ENCODE measurements around the gene SLC18A3.

The SLC18A3 gene

DNA sequence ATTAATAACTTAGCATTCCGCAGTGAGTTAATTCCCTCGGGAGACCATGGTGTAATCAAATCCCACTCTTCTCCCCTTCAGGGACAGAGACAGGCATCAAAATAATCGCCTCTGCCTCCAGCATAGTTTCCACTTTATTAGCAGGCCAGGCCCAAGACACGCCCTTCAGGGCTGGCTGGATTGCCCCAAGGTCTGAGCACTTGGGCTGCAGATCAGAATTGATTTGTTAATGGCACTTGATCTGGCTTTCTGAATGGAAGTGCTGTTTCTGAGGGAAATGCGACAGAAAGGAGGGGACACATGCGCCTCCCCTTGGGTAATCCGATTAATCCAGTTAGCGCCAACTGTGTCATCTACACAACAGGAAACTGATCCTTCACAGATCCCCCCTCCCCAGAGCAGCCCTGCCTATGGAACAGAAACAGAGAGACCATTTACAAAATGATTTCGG is 19.3 kb downstream of the SLC18A3 start:
- DNase-seq = no peak

DNA sequence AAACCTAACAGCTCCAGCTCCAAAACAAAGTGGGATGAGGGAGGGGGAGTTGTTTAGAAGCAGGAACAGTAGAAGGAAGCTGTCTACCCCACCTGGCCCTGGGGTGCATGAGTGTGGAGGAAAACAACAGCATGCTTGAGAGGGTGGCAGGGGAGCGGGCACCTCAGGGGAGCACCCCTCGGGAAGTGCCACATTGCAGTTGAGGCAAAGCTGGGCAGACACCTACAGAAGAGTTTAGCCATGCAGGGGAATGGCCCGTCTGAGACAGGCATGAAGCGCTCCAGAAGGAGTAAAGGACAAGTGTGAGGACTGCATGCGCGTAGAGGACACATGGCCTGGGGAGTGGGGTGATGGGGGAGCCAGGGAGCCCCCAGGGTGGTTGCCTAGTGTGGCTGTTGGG is 21.9 kb downstream of the SLC18A3 start:
- DNase-seq = no peak

DNA sequence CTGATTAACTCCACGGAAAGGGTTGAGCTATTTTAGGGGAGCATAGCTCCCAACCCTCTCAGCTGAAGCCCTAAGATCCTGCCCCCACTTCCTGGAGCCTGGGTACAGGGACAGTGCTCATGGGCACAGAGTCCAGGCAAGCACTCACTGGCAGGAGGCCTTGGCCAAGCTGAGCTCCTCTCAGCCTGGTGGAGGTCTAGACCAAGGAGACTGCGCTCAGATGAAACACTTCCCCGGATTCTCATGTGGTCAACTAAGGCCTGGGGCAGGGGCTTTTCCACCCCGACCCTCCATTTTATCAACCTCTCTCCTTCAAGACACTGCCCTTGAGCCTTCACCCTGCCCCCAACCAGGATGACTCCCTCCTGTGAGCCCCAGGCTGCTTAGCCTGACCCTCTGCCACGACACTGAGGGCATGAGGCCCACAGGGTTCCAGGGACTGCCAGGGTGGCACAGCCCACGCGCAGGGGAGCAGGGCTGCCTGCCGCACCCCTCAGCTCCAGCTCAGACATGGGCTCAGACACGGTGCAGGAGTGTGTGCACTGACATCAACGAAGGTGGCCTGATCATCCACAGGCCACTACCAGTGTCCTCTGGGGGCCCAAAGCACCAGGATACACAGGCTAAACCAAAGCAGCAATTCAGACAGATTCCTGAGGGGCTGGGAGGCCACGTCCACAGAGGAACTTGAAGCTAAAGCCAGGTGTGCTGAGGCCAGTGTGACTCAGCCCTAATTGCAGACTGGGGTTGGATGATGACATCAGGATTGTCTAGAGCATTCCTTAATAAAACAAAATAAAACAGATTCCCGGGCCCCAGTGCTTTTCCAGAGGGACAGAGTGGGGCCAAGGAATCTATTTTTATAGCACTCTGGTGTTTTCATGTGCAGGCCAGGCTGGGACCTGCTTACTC is 22.6 kb downstream of the SLC18A3 start:
- DNase-seq = no peak

DNA sequence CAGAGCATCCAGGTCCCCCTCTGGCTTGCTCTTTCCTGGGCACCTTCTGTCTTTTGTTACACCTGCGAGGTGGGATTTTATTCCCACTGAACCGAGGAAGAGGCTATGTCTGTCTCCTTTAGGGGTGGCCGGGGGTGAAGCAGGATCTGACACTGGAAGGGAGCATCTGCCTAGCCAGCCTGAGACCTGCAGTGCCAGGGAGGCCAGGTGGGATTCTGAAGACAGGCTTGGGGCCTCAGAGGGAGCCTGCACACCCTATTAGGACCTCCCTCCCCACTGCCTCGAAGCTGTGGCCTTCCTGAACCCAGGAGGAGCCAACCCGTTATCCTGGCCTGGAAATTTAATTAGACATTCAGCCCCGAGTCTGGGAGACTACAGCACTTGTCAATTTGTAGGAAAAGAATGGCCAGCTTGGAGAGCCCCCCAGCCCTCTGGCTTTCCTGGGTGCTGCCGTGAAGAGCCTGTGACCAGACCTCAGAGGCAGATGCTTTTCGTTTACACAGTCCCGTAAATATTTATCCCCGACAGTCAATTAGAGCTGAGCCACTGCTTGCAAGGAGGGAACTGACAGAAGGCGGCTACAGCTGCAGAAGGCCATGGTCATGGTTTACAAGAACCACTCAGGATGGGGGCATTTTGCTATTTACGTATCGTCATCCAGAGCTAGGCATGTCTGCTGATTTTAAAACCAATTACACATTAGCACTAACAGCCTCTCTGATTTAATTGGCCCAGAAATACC is 23.4 kb downstream of the SLC18A3 start:
- DNase-seq = no peak

DNA sequence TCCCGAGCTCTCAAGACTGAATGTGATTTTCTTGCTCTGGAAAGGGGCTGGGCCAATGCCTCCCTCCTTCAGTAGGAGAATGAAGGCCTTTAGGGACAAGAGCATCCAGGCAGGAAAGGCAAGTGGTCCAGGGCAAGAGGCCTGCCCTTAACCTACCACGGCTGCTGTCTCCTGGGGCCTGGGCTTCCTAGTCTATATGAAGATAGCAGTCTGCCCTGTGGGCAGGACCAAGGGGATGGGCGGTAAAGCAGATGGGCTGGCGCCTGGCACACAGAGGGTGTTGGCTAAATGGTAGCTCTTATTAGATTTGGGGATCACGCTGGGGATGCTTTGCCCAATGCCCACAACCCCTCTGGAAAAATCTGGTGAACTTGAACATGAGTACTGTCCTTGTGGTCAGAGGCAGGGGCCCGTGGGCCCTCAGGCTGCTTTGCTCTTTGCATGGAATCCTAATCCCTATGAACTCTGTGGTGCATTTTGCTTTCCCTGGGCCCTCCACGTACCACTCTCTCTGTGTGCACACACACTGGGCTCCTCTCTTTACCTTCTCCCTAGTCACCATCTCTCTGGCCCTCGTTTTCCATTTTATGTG is 24.1 kb downstream of the SLC18A3 start:
- no peak for DNase-seq

DNA sequence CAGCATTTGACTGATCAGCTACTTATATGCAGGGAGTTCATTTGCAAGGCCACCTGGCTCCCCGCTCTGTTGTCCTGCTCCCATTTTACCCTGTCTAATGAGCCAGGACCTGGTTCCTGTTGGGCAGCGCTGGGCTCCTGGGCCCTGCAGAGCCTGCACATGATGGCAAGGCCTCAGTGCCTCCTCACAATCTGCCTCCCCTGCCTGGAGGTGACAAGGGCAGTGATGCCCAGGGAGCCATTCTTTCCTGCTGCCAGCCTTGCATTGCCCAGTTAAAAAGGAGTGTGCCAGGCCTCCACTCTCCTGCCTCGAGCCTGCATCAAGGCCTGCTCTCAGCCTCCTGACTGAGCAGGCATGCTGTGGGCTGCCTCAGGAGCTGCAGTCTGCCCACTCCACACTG is 32.2 kb downstream of the SLC18A3 start:
- no peak for DNase-seq

DNA sequence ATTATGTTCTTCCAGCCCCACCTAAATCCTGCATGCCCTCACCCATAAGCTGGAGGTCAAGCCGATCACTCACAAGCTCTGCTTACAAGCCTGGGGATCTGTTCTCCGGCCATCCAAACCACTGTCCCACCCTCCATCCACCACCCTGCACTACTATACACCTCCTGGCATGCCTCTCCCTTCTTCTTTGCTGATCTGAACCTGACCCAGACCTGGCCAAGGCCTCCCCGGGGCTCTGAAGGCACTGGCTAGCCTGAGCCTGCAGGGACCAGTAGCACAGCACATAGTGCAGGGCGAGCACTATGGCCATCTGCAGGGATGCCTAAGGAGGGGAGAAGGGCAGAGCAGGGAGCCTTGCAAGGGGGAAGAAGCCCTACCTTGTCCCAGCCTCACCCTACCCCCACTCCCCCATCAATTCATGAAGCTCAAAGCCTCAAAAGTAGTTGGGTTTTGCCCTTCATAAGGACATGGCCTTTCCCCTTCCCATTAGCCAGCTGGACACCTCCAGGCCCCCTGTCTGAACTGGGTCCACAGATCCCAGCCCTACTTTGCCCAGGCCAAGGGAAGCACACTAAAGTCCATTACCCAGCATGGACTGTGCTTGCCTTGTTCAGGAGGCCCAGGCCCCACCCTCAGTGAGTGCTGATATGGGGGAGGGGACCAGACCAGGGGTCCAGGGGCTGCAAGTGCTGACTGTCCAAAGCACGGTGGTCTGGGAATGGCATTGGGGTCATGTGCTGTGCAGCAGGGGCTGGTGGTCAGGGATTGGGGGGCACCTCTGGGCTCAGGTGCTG is 33.3 kb downstream of the SLC18A3 start:
- no peak for DNase-seq

DNA sequence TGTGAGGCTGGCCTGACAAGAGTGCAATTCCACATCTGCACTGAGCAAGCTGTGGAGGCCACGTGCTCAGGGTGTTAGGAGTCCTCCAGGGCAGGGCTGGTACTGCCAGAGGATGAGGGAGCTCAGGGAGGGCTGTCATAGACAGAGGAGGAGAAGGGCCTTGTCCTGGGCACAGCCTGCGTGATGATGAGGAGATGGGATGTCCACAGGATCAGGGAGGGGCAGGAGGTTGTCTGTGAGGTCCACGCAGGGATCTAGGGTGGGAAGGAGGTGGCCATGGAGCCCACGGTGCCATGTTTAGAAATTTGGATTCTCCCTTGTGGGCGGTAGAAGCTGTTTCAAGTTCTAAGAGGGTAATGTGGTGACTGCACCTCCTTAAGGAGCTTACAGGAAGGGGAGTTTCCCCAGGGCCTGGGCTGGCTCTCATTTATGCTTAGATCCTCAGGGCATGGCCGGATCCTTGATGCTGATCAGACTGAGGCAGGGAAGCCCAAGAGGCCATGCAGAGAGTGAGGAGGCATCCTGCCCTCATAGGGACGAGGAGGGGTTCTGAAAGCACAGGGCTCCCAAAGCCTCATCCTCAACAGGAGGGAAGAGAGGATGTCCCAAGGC is 34.0 kb downstream of the SLC18A3 start:
- DNase-seq = no peak

DNA sequence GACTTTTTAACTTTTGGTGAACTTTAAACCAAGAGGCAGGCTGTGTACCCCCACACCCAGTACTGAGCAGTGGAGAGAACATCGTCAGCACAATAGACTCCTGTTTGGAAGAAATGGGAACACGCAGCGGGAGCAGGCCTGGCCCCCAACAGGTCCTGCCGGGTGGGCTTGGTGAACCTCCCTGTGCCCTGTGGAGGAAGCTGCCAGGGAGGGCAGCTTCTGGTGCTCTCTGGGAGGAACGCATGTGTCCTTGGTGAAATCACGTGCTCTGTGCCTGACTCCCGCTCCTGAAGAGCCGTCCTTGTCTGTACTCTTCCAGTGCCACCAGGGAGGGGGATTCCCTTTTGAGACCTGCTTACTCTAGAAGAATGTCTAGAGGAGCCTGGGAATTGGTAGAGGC is 35.3 kb downstream of the SLC18A3 start:
- no peak for DNase-seq

DNA sequence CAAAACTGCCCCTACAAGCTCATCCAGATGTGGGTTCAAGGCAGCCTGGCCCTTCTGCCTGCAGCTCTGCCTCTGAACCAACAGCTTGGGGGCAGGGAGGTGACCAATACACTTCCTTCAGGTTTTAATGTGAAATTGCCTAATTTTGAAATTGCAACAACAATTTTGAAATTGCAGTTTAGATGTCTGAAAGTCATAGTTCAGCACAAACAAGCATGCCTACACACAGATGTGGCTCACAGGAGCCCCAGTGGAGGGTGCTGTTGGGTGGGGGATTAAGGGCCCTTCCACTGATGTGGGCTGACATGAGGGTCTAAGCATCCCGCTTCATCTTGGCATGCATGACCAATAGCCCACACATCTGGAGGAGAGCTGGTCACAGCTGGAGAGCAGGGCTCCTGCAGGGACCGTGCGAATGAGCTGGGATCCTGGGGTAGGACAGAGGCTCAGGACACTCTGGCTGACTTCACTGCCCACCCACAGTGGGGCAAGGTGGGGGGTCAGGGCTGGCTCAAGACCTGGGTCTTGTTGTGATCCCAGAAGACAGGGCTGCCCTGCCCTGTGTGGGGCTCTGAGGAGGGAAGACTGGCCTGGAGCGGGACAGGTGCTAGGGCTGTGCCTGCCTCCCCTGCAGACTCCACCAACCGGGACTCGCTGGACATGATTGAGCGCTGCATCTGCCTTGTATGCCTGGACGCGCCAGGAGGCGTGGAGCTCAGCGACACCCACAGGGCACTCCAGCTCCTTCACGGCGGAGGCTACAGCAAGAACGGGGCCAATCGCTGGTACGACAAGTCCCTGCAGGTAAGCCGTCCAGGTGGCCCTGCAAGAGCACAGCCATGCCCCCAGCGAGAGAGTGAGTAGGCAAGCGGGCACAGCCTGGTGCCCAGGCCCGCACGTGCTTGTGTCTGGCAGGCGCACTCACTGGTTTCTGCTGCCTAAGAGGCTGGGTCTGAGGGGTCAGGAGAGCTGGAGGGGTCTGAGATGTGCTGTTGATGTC is 36.1 kb downstream of the SLC18A3 start:
- no peak for DNase-seq

DNA sequence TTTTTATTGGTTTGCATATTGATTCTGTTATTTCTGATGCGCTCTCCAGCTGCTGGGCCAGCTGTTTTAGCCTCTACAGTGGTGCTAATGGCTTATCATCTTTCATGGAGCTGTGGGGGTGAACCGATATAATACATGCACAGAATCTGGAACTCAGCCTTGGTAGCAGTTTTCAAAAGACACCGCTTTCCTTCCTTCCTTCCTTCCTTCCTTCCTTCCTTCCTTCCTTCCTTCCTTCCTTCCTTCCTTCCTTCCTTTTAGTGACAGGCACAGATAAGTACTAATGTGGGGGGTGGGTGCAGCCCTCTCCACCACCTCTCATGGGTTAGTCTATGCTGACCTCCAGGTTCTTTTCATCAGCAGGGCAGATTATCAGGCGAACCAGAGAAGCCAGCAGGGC is 37.4 kb downstream of the SLC18A3 start:
- DNase-seq = no peak

DNA sequence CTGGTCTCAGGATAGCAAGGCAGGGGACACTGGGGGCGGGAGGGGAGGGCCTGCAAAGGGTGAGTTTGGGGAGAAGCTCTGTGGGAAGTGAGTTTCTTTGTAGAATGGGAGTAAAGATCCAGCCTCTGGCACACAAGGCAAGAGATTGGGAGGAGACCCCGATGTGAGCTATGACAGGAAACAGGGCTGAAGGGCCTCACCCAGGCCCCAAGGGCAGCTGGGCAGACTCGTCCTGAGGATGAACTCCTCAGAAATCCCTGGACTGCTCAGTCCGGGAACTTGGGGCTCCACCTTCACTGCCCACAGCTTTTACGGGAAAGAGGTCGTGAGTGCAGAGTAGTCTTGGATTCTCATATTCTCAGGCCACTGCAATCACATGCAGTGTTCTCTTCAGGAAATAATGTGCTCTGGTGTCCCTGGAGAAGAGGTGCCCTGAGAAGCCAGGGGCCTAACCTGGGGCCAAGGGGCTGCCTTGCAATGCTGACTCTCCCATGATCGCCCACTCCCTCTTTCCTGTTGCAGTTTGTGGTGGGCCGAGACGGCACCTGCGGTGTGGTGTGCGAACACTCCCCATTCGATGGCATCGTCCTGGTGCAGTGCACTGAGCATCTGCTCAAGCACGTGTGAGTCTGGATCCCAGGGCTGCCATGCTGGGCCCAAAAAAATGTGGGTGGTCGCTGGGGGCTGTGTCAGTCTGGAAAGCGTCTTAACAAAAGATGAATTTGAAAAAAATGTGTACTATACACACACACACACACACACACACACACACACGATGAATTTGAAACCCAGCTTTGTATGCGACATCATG is 38.1 kb downstream of the SLC18A3 start:
- no peak for DNase-seq

DNA sequence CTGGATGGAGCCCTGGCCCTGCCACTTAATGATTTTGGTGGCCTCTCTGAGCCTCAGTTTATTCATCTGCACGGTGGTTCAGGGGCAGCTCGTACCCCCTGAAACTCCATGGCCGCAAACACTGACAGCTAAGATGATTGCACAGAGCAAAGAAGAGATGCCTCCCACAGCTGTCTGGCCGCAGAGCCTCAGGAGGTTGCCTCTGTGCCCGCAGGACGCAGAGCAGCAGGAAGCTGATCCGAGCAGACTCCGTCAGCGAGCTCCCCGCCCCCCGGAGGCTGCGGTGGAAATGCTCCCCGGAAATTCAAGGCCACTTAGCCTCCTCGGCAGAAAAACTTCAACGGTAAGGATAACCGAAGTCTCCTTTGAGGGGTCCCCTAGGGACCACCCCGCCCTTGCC is 39.2 kb downstream of the SLC18A3 start:
- no peak for DNase-seq

DNA sequence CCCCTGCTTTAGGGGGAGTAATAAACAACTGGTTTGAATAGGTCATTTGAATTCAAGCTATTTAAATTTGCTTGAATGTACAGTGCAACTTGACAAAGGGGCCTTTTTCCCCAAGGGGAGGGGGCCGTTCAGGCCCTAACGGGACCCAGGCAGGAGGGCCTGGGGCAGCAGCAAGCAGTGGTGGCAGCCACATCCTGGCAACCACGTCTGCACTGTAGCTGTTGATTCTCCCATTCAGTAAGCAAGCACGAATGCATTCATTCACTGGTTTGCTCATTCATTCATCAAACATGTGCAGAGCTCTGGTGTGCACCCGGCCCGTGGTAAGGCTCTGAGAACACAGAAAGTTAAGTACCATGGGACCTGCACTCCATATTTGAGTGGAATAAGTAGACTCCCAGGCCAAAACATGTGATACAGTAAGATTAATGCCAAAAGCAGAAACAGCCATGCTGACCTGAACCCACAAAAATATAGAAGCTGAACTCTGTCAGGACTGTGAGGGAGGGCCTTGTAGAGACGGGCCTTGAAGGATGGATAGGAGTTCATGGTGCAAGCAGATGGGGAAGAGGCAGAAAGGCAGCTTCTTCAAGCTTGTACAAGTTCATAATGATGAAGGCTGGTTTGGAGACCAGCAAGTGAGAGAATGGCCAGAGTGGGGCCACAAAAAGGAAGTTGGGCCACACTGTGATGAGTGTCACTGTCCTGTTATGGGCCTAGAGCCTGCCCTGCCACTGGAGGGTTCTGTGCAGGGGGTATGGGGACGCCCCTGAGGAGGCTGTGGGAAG is 40.0 kb downstream of the SLC18A3 start:
- no peak for DNase-seq

DNA sequence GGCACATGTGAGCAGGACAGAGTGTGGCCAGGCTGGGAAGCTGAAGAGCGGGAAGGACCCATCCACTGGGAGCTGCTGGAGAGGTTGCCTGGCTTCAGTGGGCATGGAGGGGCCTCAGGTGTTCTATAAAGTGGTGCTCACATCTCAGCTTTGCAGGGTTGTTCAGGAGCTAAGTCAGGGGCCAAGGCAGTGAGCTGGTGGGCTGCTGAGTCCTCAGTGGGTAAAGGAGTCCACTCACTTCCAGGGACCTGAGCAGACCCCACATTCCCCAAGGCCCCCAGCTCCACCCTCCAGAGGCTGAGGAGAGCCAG is 40.6 kb downstream of the SLC18A3 start:
- no peak for DNase-seq

DNA sequence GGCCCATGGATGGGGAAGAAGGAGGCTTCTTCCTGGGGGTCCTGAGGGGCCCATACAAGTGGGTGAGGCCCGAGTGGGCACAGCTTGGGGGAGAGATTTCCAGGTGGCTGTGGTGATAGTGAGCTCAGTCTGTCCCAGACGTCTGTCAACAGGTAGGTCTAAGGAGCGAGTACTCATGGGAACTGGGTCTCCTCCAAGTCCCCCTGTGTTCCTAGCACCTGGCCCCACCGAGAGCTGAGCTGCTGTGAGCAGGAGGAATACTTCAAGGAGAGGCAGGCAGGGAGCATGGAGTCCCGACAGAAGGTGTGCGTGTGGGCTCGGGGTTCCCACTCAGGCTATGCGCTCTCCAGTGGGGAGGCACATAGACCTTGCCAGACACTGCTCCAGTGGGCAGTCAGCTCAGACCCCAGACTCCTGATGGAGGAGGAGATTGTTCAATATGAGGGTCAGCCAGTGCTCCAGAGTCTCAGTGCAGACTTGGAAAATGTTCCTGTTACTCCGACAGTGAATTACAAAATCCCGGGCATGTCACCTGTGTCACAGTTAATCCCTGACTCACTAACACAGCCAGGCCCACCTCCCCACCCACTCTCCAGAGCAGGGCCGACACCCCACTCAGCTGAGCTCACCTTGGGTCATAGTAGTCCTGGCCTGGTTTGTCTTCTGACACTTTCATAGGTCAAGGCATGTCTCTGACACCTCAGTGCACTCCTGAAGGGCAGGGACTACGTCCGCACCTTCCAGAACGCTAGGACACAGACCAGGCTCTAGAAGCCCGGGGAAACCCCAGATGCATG is 41.1 kb downstream of the SLC18A3 start:
- DNase-seq = no peak

DNA sequence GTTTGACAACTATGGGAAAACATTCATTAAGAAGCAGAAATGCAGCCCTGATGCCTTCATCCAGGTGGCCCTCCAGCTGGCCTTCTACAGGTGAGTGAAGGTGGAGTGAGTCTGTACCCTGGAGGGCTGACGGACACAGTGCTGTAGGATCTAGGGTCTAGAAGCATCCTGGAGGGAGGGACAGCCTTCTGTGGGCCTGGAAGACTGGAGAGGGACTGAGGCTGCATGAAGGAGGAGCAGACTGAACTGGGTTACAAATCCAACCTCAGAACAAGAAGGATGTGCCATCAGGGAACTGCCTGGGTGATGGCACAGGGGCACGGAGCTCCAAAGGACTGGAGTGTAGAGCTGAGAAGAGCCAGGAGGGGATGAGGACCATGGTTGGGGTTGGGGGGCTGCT is 41.8 kb downstream of the SLC18A3 start:
- DNase-seq = no peak

DNA sequence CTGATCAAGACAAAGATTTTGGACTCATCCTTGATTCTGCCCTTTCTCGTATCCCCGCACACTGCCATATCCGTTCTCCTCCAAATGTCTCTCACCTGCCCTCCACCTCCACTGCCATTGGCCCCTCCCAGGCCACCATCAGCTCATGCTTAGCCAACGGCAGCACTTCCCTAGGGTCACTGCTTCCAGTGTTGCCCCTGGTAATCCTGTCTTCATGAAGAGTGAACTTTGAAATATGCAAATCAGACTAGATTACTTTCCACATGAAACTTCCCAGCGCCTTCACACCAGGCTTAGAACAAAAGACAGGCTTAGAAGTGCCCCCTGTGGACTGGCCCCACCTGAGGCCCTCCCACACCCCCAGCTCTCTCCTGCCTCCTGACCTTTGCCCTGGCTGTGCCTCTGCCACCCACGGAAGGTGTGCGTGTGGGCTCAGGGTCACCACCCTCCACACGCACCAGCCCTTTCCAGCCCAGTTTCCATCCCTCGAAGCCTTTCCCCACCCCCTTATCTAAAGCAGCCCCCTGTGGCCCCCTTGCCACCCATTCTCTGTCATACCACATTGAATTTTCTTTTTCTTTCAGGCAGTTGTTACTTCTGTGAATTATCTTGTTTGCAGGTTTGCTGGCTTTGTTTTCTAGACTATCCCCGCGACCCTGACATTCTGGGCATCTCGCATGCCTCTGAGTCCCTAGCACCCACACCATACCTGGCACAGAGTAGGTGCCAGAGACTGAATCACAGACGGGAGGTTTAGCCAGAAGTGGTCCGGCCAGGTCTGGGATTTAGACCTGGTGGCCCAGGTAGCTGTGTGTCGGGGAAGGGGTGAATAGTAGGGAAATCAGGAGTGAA is 42.5 kb downstream of the SLC18A3 start:
- no peak for DNase-seq

All from activated CD4-positive, alpha-beta T cell treated with anti-CD3 and anti-CD28 coated beads for 4 hours (primary cell).